ENCODE results near the gene MED14. TPM values are rescaled to one million over a fixed set of nuclear protein-coding genes. Genes with fewer than 3 reads are reported as not detected.

MED14 gene
- total RNA-seq, 1 donor from 2014 or later = 46.2 TPM

- H3K4me3 Mint-ChIP-seq = no peak overlapping the region
- no peak overlapping the region for H3K27ac Mint-ChIP-seq
- TF ChIP-seq CTCF (conservative IDR thresholded peaks at IDR 0.05) = no peak
- no peaks in the 10 kb centered on the region for H3K4me1 Mint-ChIP-seq (ENCODE audit: unreplicated experiment)
- H3K27me3 Mint-ChIP-seq = no peaks in the 10 kb centered on the region
- H3K36me3 Mint-ChIP-seq = peaks cover 13% of the 10 kb centered on the region
- no peaks in the 10 kb centered on the region for H3K9me3 Mint-ChIP-seq
- DNase-seq (ENCODE audit: extremely low spot score, unreplicated experiment) = no peak
Measured at GRCh38 chrX:40663078-40663740, 72.1 kb downstream of the MED14 start.

- Mint-ChIP-seq H3K4me3 (no peak overlapping the region), H3K27ac (no peak overlapping the region), H3K9me3 (no peaks in the 10 kb centered on the region), H3K4me1 (ENCODE audit: unreplicated experiment) (no peaks in the 10 kb centered on the region), H3K36me3 (peaks cover 3% of the 10 kb centered on the region), H3K27me3 (no peaks in the 10 kb centered on the region)
- no peak for TF ChIP-seq CTCF (conservative IDR thresholded peaks at IDR 0.05)
- no peak for DNase-seq (ENCODE audit: extremely low spot score, unreplicated experiment)
Measured at GRCh38 chrX:40661489-40661888, 73.9 kb downstream of the MED14 start.

DNA sequence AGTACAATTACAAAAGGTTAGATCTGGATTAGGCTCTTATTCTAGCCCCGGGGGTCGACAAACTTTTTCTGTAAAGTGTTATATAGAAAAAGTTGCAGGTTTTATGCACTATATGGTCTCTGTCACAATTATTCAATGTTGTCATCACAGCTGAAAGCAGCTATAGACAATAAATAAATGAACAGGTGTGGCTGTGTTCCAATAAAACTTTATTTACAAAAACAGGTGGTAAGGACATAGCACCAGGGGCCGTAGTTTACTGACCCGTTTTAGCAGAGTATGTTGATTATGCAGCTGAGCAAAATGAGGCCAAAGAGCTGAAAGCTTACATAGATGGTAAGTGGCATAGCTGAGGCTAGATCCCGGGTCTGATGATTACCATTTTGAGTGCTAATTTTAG, 75.0 kb downstream of the MED14 start:
- no peak for TF ChIP-seq CTCF (conservative IDR thresholded peaks at IDR 0.05)
- H3K4me1 Mint-ChIP-seq (ENCODE audit: unreplicated experiment) = no peaks in the 10 kb centered on the region
- H3K4me3 Mint-ChIP-seq = no peak overlapping the region
- no peak for DNase-seq (ENCODE audit: extremely low spot score, unreplicated experiment)
- H3K36me3 Mint-ChIP-seq = peaks cover 3% of the 10 kb centered on the region
- H3K27ac Mint-ChIP-seq = no peak overlapping the region
- no peaks in the 10 kb centered on the region for H3K27me3 Mint-ChIP-seq
- H3K9me3 Mint-ChIP-seq = no peaks in the 10 kb centered on the region

GRCh38 chrX:40653535-40653934, 81.8 kb downstream of the MED14 start:
- H3K36me3 Mint-ChIP-seq = no peaks in the 10 kb centered on the region
- no peak overlapping the region for H3K27ac Mint-ChIP-seq
- H3K4me3 Mint-ChIP-seq = no peak overlapping the region
- DNase-seq (ENCODE audit: extremely low spot score, unreplicated experiment) = no peak
- no peaks in the 10 kb centered on the region for H3K27me3 Mint-ChIP-seq
- H3K9me3 Mint-ChIP-seq = no peaks in the 10 kb centered on the region
- H3K4me1 Mint-ChIP-seq (ENCODE audit: unreplicated experiment) = no peaks in the 10 kb centered on the region
- TF ChIP-seq CTCF (conservative IDR thresholded peaks at IDR 0.05) = no peak

DNA sequence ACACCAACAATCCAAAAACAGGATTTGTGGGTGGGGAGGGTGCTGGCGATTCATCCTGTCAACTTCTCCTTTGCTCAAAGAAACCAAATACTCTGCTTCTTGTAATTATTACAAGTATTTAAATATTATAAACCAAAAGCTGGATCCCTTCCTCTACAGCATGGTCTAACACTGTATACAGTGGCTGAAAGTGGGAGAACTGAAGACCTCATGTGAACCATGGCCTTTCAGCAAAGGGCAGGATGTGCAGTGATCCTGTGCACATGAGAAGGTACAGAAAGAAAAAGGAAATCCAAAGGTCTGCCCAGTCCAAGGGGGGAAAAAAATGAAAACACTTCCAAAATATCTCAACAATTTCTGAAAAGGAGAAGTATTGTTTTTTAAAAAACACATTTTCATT, 82.7 kb downstream of the MED14 start:
- no peak for DNase-seq (ENCODE audit: extremely low spot score, unreplicated experiment)
- Mint-ChIP-seq H3K4me3 (no peak overlapping the region), H3K9me3 (no peaks in the 10 kb centered on the region), H3K4me1 (ENCODE audit: unreplicated experiment) (no peaks in the 10 kb centered on the region), H3K27ac (no peak overlapping the region), H3K27me3 (no peaks in the 10 kb centered on the region), H3K36me3 (no peaks in the 10 kb centered on the region)
- no peak for TF ChIP-seq CTCF (conservative IDR thresholded peaks at IDR 0.05)

Data from type B pancreatic cell (in vitro differentiated cells).